Measurements from ENCODE around the gene MYO1B.

The MYO1B gene

GRCh38 chr2:191255271-191255670 is 10.1 kb downstream of the MYO1B start:
- H3K4me3 ChIP-seq (ENCODE audit: low read depth, low read length) = no peak overlapping the region
- TF ChIP-seq CTCF (IDR thresholded peaks at IDR 0.05; ENCODE audit: low read depth, low read length) = no peak

GRCh38 chr2:191255756-191256312 is 10.6 kb downstream of the MYO1B start:
- H3K4me3 ChIP-seq (ENCODE audit: low read depth, low read length) = no peak overlapping the region
- no peak for TF ChIP-seq CTCF (IDR thresholded peaks at IDR 0.05; ENCODE audit: low read depth, low read length)

- no peak for TF ChIP-seq CTCF (IDR thresholded peaks at IDR 0.05; ENCODE audit: low read depth, low read length)
- H3K4me3 ChIP-seq (ENCODE audit: low read depth, low read length) = no peak overlapping the region
These were observed 12.7 kb downstream of the MYO1B start for GRCh38 chr2:191257934-191258333.

GRCh38 chr2:191258996-191259395 is 13.8 kb downstream of the MYO1B start:
- TF ChIP-seq CTCF (IDR thresholded peaks at IDR 0.05; ENCODE audit: low read depth, low read length) = no peak
- H3K4me3 ChIP-seq (ENCODE audit: low read depth, low read length) = no peak overlapping the region

- H3K4me3 ChIP-seq (ENCODE audit: low read depth, low read length) = no peak overlapping the region
- no peak for TF ChIP-seq CTCF (IDR thresholded peaks at IDR 0.05; ENCODE audit: low read depth, low read length)
These were observed 17.2 kb downstream of the MYO1B start for GRCh38 chr2:191262436-191262835.

GRCh38 chr2:191263050-191263449 is 17.8 kb downstream of the MYO1B start:
- TF ChIP-seq CTCF (IDR thresholded peaks at IDR 0.05; ENCODE audit: low read depth, low read length) = no peak
- H3K4me3 ChIP-seq (ENCODE audit: low read depth, low read length) = no peak overlapping the region

- peak overlapping the region; percentile 29; the same call in 1 of the 2 replicates for H3K4me3 ChIP-seq (ENCODE audit: low read depth, low read length)
- no peak for TF ChIP-seq CTCF (IDR thresholded peaks at IDR 0.05; ENCODE audit: low read depth, low read length)
These were observed 19.5 kb downstream of the MYO1B start for GRCh38 chr2:191264647-191265081.
